ENCODE results near the gene BRMS1.

Gene BRMS1

DNA sequence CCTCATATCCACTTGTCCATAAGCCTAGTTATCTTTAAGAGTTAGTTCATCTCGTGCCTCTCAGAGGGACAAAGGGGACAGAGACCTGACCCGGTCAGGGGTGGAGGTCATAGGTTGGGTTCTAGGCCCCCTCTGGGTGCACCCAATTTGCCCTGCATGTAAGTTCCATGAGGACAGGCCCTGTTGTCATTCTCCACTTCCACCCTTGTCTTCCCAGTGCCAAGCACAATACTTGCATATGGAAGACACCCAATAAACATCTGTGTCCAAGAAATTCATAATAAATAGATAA, 54.6 kb downstream of the BRMS1 start:
- peak overlapping the region; percentile 75 for H3K4me3 ChIP-seq (ENCODE audit: low read depth, low read length)
- TF ChIP-seq MYC (IDR thresholded peaks at IDR 0.05; ENCODE audit: low read depth, low read length), result no peak
- TF ChIP-seq POLR2A (IDR thresholded peaks at IDR 0.05; ENCODE audit: extremely low read depth, insufficient read length), result no peak
- TF ChIP-seq, protein P1, sequence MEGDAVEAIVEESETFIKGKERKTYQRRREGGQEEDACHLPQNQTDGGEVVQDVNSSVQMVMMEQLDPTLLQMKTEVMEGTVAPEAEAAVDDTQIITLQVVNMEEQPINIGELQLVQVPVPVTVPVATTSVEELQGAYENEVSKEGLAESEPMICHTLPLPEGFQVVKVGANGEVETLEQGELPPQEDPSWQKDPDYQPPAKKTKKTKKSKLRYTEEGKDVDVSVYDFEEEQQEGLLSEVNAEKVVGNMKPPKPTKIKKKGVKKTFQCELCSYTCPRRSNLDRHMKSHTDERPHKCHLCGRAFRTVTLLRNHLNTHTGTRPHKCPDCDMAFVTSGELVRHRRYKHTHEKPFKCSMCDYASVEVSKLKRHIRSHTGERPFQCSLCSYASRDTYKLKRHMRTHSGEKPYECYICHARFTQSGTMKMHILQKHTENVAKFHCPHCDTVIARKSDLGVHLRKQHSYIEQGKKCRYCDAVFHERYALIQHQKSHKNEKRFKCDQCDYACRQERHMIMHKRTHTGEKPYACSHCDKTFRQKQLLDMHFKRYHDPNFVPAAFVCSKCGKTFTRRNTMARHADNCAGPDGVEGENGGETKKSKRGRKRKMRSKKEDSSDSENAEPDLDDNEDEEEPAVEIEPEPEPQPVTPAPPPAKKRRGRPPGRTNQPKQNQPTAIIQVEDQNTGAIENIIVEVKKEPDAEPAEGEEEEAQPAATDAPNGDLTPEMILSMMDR (IDR thresholded peaks at IDR 0.05; ENCODE audit: low read depth, low read length), result no peak
- TF ChIP-seq, protein P2, sequence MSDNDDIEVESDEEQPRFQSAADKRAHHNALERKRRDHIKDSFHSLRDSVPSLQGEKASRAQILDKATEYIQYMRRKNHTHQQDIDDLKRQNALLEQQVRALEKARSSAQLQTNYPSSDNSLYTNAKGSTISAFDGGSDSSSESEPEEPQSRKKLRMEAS (IDR thresholded peaks at IDR 0.05; ENCODE audit: low read depth, low read length), result no peak
- DNase-seq (ENCODE audit: low read depth), result no peak

DNA sequence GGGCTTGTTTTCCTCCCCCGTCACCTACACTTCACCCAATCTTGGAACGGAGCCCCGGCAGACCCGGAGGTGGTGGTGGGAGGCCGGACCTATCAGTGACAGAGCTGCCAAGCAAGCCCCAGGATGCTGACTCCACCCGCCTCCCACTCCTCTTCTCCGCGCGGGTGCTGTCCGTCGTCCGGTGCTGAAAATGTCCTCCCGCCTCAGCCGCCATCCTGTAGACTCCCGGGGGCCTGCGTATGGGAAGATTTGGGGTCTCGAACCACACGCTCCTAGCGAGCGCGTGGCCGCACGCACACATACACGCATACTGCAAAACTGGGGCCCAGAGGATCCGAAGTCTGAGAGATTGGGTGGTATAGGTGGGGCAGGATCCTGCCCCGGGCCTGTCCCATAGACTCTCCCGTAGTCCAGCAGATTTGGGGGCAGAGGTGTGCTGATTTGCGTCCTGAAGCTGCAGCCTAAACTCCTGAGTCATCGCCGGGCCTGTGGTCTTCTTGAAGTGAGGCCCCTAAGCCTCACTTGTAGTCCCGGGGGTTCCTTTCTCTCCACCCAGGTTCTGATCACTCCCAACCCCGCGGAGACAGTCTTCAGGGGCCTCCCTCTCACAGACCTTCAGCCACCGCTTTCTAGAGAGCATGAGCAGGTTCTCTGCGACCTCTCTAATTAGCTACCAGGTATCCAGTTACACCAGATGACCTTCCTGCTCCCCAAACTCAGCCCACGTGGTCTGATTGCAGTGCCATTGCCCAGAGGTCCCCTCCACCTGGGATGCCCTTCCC, 55.2 kb downstream of the BRMS1 start:
- DNase-seq (ENCODE audit: low read depth), result peak; percentile 89

DNA sequence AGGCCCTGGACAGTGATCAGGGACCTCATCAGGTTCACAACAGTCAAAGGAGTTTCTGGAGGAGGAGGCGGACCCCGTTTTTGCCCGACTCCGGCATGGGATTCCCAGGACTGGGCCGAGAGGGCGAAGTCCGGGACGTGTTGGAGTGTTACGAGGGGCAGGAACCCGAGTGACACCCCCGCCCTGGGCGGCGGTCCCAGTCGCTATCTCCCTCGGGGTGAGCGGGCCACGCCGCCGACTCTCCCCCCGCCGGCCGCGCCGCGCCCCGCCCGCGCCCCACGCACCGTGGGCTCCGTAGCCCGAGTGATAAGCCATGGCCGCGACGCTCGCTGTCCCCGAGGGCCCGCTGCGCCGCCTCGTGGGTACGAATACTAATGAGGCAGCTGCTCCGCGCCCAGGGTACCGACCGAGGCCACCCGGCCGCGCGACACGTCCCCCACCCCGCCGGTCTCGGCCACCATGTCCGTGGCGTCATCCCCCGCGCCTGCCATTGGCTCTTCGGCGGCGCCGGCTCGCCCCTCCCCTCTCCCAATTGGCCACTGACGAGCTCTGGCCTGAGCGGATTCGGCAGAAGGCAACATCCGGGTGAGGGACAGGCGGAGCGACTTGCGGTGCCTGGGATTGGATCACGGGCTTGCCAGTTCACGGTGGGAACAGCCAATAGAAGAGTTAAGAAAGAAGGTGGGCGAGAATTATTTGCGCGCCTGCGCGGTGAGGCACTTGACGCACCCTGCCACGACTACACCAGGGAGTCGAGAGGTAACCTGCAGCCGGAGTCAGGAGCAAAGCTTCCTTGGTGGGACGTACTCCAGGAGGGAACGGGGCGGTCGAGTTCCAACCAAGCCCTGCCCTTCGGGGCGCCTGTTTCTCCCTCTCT, 56.0 kb downstream of the BRMS1 start, which contains the start of gene YIF1A:
Gene YIF1A (minus strand): TSS at position 473 of the 877 bp plus-strand sequence. CDS start 158 bp downstream, at position 315.
- peak; percentile 100 for DNase-seq (ENCODE audit: low read depth)
- TF ChIP-seq, protein P2 (IDR thresholded peaks at IDR 0.05; ENCODE audit: low read depth, low read length), result peak; percentile 71
- TF ChIP-seq, protein P1 (IDR thresholded peaks at IDR 0.05; ENCODE audit: low read depth, low read length), result no peak
- TF ChIP-seq POLR2A (IDR thresholded peaks at IDR 0.05; ENCODE audit: extremely low read depth, insufficient read length) (peak; percentile 71), MYC (IDR thresholded peaks at IDR 0.05; ENCODE audit: low read depth, low read length) (peak; percentile 75)
- H3K4me3 ChIP-seq (ENCODE audit: low read depth, low read length), result peak within 1 kb of the TSS; percentile 90

More for the DNA sequence above, 55.2 kb downstream of the BRMS1 start:
- H3K4me3 ChIP-seq (ENCODE audit: low read depth, low read length), result peak overlapping the region; percentile 75
- TF ChIP-seq, protein P1 (IDR thresholded peaks at IDR 0.05; ENCODE audit: low read depth, low read length), result no peak
- TF ChIP-seq, protein P2 (IDR thresholded peaks at IDR 0.05; ENCODE audit: low read depth, low read length), result peak; percentile 84
- TF ChIP-seq MYC (IDR thresholded peaks at IDR 0.05; ENCODE audit: low read depth, low read length), result peak; percentile 77
- no peak for TF ChIP-seq POLR2A (IDR thresholded peaks at IDR 0.05; ENCODE audit: extremely low read depth, insufficient read length)

DNA sequence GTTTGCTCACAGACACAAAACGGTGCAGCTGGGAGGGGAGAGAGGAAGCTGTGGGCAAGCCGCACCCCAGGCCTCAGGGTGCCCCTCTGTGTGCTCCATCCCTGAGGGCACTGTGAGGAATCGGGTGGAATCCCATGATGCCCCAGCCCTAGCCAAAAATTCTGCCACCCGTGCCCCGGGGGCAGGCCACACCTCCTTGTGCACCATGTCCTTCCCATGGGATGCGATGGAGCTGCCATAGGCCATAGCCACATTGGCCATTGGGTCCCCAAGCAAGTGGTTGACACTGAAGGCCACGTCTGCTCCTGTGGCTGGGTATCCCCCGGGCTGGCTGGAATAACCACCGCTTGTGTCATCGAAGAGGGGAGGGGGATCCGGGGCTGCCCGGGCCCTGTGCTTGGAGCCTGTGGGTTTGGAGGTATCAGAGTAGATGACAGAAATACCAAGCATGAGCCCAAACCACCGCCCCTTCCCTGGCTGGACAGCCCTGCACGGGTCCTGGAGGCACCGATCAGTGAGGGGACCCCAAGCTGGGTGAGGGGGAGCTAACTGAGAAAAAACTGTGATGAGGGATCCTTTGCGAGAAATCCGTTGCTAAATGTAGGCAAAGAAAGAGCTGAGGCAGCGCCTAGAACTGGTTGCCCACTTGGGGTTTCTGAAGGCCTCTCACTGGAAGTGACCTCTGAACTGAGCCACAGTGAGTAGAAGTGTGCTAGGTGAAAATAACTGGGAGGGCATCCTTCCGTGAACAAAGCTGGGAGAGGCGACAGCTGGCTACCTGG, 56.8 kb downstream of the BRMS1 start:
- H3K4me3 ChIP-seq (ENCODE audit: low read depth, low read length), result peak overlapping the region; percentile 90
- TF ChIP-seq POLR2A (IDR thresholded peaks at IDR 0.05; ENCODE audit: extremely low read depth, insufficient read length) (no peak), MYC (IDR thresholded peaks at IDR 0.05; ENCODE audit: low read depth, low read length) (no peak)
- TF ChIP-seq, protein P2 (IDR thresholded peaks at IDR 0.05; ENCODE audit: low read depth, low read length), result no peak
- TF ChIP-seq, protein P1 (IDR thresholded peaks at IDR 0.05; ENCODE audit: low read depth, low read length), result no peak
- no peak for DNase-seq (ENCODE audit: low read depth)
